ENCODE results near the gene NHSL2.
"Not testable (repeated sequence)": the region's sequence is repeated elsewhere in the genome, so short reads cannot be mapped to it uniquely, and the experiment has no call there.

Gene NHSL2

DNA sequence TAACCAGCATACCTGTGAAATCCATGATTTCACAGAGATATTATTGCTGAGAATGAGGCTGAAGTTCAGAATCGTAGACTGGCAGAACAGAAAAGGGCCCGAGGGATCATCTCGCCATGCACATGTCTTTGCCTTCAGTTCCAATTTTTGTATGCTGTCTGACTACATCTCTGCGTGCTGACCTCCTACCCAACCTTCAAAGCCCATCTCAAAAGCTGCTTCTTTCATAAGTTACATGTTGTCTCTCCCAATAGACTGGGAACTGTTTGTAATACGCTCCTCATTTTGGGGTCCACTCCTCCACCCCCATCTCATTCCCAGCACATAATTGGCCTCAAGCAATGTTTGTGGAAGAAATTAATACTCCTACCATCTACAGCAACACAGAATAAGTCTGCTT lies 142.9 kb downstream of the NHSL2 start:
- in situ Hi-C loops (cut with MboI; ENCODE audit: low sequenced_read_pairs) = no loop called here
- Histone ChIP-seq H3K4me1 (peaks cover 7% of the 10 kb centered on the region; the same call in 1 of the 2 replicates), H3K9me3 (no peaks in the 10 kb centered on the region), H3K4me3 (no peak overlapping the region), H3K27me3 (ENCODE audit: low read depth) (no peaks in the 10 kb centered on the region), H3K36me3 (replicated peaks) (no peaks in the 10 kb centered on the region)
- DNase-seq (ENCODE audit: low spot score in 2 of 2) = no peak

GRCh38 chrX:72054779-72055489 lies 144.3 kb downstream of the NHSL2 start:
- in situ Hi-C loops (cut with MboI; ENCODE audit: low sequenced_read_pairs) = no loop called here
- H3K36me3 ChIP-seq (replicated peaks) = no peaks in the 10 kb centered on the region
- H3K4me3 ChIP-seq = no peak overlapping the region
- H3K9me3 ChIP-seq = no peaks in the 10 kb centered on the region
- H3K4me1 ChIP-seq = peaks cover 7% of the 10 kb centered on the region; the same call in 1 of the 2 replicates
- no peak for DNase-seq (ENCODE audit: low spot score in 2 of 2)
- H3K27me3 ChIP-seq (ENCODE audit: low read depth) = no peaks in the 10 kb centered on the region

DNA sequence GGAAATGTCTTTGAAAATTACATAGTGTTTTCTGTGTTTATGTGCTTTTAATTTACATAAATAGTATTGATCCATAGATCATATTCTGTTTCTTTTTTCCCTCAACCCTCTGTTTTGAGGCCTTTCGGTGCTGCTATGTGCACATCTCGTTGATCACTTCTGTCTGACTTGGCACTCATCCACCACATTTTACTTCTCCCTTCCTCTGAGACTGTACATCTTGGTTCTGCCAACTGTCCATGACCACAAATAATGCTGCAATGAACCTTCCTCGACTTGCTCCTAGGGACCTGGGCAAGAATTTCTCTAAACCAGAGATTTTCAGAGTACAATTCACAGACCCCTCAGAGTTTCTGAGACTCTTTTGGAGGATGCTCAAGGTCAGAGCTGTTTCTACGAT lies 146.7 kb downstream of the NHSL2 start:
- no peaks in the 10 kb centered on the region for H3K36me3 ChIP-seq (replicated peaks)
- in situ Hi-C loops (cut with MboI; ENCODE audit: low sequenced_read_pairs) = no loop called here
- peaks cover 7% of the 10 kb centered on the region; the same call in 1 of the 2 replicates for H3K4me1 ChIP-seq
- H3K27me3 ChIP-seq (ENCODE audit: low read depth) = no peaks in the 10 kb centered on the region
- H3K4me3 ChIP-seq = no peak overlapping the region
- no peaks in the 10 kb centered on the region for H3K9me3 ChIP-seq
- DNase-seq (ENCODE audit: low spot score in 2 of 2) = no peak

- Histone ChIP-seq H3K27me3 (ENCODE audit: low read depth) (no peaks in the 10 kb centered on the region), H3K4me1 (peaks cover 7% of the 10 kb centered on the region; the same call in 1 of the 2 replicates), H3K4me3 (no peak overlapping the region), H3K36me3 (replicated peaks) (no peaks in the 10 kb centered on the region), H3K9me3 (no peaks in the 10 kb centered on the region)
- in situ Hi-C loops (cut with MboI; ENCODE audit: low sequenced_read_pairs) = no loop called here
- no peak for DNase-seq (ENCODE audit: low spot score in 2 of 2)
Observed at GRCh38 chrX:72057849-72058248, 147.2 kb downstream of the NHSL2 start.

- H3K9me3 ChIP-seq; H3K4me3 ChIP-seq; H3K27me3 ChIP-seq (ENCODE audit: low read depth); in situ Hi-C loops (cut with MboI; ENCODE audit: low sequenced_read_pairs); H3K4me1 ChIP-seq; H3K36me3 ChIP-seq (replicated peaks); DNase-seq (ENCODE audit: low spot score in 2 of 2): not testable (repeated sequence)
Observed at GRCh38 chrX:72058346-72058745, 147.7 kb downstream of the NHSL2 start.

GRCh38 chrX:72060196-72060920 lies 149.7 kb downstream of the NHSL2 start:
- H3K36me3 ChIP-seq (replicated peaks) = no peaks in the 10 kb centered on the region
- H3K9me3 ChIP-seq = no peaks in the 10 kb centered on the region
- peak; percentile 45 to 61 for DNase-seq (ENCODE audit: low spot score in 2 of 2)
- no peaks in the 10 kb centered on the region for H3K27me3 ChIP-seq (ENCODE audit: low read depth)
- in situ Hi-C loops (cut with MboI; ENCODE audit: low sequenced_read_pairs) = no loop called here
- no peaks in the 10 kb centered on the region; the same call in 1 of the 2 replicates for H3K4me1 ChIP-seq
- H3K4me3 ChIP-seq = no peak overlapping the region

GRCh38 chrX:72060921-72061490 lies 150.4 kb downstream of the NHSL2 start:
- in situ Hi-C loops (cut with MboI; ENCODE audit: low sequenced_read_pairs) = no loop called here

DNA sequence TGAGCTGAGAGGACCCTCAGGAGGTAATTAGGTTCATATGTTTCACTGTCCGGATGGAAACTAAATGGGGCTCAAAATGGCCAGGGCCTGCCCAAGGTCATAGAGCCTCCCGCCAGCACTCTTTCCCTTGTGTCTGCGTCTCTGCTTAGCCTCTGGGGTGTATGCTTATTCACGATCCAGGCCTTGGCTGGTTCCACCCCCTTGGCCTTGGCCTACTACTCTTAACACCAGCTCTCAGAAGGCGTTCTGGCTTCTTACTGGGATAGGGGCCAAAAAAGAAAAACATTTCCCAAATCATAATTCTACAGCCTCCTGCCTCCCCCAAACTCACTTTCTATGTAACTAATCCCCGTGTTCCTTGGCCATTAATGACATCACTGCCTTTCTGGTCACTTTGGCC lies 152.3 kb downstream of the NHSL2 start:
- DNase-seq (ENCODE audit: low spot score in 2 of 2) = no peak
- no peaks in the 10 kb centered on the region; the same call in 1 of the 2 replicates for H3K4me1 ChIP-seq
- no peaks in the 10 kb centered on the region for H3K9me3 ChIP-seq
- H3K36me3 ChIP-seq (replicated peaks) = no peaks in the 10 kb centered on the region
- no peaks in the 10 kb centered on the region for H3K27me3 ChIP-seq (ENCODE audit: low read depth)
- in situ Hi-C loops (cut with MboI; ENCODE audit: low sequenced_read_pairs) = no loop called here
- no peak overlapping the region for H3K4me3 ChIP-seq

More at GRCh38 chrX:72060921-72061490, 150.4 kb downstream of the NHSL2 start:
- H3K27me3 ChIP-seq (ENCODE audit: low read depth) = no peaks in the 10 kb centered on the region
- no peak overlapping the region for H3K4me3 ChIP-seq
- no peak for DNase-seq (ENCODE audit: low spot score in 2 of 2)
- no peaks in the 10 kb centered on the region for H3K9me3 ChIP-seq
- H3K4me1 ChIP-seq = no peaks in the 10 kb centered on the region; the same call in 1 of the 2 replicates
- no peaks in the 10 kb centered on the region for H3K36me3 ChIP-seq (replicated peaks)

DNA sequence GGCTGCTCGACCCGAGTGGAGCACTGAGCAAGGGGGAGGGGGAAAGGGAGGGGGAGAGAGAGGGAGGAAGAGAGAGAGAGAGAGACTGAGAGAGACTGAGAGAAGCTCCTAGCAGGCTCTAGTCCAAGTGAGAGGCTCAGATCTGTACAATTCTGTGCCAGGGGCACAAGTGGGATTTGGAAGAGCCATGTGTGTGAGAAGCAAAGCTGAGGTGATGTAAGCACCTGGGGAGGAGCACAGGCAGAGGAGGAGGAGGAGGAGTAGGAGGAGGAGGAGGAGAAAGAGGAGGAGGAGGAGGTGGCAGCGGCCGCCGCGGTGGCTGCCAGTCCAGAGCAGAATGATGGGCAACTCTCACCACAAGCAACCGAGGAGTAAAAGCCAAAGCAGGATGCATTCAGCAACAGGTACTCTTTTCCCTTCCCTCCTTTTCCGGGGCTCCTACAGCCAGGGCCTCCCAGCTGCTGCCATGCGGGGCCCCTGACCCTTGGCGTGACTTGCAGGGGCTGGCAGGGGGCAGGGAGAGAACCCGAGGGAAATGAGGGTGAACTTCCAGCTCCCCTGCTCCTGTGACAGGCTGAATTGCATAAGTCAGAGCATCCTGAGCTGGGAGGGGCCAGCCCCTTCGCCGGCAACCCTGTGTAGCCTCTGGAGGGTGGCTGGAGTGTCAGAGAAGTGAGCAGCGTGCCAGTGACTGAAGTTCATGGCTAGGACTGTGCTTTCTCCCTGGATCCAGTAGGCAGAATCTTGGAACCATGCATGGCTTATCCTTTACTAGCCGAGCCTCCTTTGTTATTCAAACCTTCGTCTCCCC lies 158.9 kb downstream of the NHSL2 start:
- Histone ChIP-seq H3K36me3 (replicated peaks) (no peaks in the 10 kb centered on the region), H3K4me3 (no peak overlapping the region)
- in situ Hi-C loops (cut with MboI; ENCODE audit: low sequenced_read_pairs) = no loop called here

DNA sequence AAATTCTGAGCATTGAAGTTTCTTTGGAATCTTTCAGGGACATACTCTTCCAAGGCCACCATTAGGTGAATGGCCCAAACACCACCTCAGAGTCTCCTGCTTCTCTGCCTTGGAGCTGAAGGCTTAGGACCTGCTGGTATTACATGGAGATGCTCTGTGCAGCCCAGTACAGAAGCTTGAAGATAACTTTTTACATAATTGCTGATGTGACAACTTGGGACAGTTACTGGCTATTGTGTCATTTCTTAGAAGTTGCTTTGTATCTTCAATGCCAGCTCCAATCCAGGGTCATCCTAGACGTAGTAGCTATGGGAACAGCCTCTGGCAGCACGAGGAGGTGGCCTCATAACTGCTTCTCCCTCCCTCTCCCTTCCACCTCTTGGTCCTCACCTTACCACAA lies 160.6 kb downstream of the NHSL2 start:
- Histone ChIP-seq H3K4me1 (no peaks in the 10 kb centered on the region), H3K4me3 (no peak overlapping the region), H3K36me3 (replicated peaks) (no peaks in the 10 kb centered on the region), H3K27me3 (ENCODE audit: low read depth) (no peaks in the 10 kb centered on the region), H3K9me3 (no peaks in the 10 kb centered on the region)
- no peak for DNase-seq (ENCODE audit: low spot score in 2 of 2)
- in situ Hi-C loops (cut with MboI; ENCODE audit: low sequenced_read_pairs) = no loop called here

More for the DNA sequence above, 158.9 kb downstream of the NHSL2 start:
- DNase-seq (ENCODE audit: low spot score in 2 of 2) = no peak
- Histone ChIP-seq H3K4me1 (no peaks in the 10 kb centered on the region), H3K9me3 (no peaks in the 10 kb centered on the region), H3K27me3 (ENCODE audit: low read depth) (no peaks in the 10 kb centered on the region)

DNA sequence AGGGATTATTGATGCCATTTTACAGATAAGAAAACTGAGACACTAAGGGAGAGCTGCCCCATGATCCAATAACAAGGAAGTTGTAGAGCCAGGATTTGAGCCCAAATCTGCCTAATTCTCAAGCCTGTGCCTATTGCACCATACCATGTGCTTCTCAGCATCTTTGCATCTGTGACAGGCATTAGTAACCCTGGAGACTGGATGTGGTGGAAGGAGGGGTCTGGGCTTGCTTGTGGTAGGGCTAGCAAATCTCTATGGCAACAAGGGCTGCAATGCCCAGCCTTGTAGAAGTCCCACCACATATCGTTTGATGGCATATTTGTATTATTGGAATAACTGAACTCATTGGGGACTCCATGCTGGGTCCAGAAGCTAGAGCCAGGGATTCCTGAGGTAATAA lies 163.0 kb downstream of the NHSL2 start:
- in situ Hi-C loops (cut with MboI; ENCODE audit: low sequenced_read_pairs) = no loop called here
- no peaks in the 10 kb centered on the region for H3K27me3 ChIP-seq (ENCODE audit: low read depth)
- no peaks in the 10 kb centered on the region for H3K36me3 ChIP-seq (replicated peaks)

DNA sequence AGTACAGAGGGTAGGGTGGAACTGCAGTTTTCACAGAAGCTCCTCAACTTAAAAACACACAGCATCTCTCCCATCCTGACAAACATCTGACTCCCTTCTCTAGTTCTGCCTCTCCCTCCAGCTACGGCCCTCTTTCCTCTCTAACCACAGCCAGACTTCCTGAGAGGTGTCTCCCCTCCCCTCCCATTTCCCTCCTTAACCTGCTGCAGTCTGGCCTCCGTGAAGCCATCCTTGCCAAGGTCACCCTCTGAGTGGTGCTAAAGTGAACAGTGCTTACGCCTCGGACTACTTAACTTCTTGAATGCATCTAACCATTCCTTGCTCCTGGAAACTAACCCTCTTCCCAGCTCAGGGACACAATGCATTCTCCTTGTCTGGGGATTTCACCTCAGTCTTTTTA lies 167.8 kb downstream of the NHSL2 start:
- Histone ChIP-seq H3K4me1 (peaks cover 23% of the 10 kb centered on the region), H3K9me3 (no peaks in the 10 kb centered on the region), H3K4me3 (no peak overlapping the region), H3K36me3 (replicated peaks) (no peaks in the 10 kb centered on the region), H3K27me3 (ENCODE audit: low read depth) (no peaks in the 10 kb centered on the region)
- no peak for DNase-seq (ENCODE audit: low spot score in 2 of 2)
- in situ Hi-C loops (cut with MboI; ENCODE audit: low sequenced_read_pairs) = no loop called here

More for the DNA sequence above, 163.0 kb downstream of the NHSL2 start:
- no peak for DNase-seq (ENCODE audit: low spot score in 2 of 2)
- no peaks in the 10 kb centered on the region for H3K4me1 ChIP-seq
- H3K4me3 ChIP-seq = no peak overlapping the region
- H3K9me3 ChIP-seq = no peaks in the 10 kb centered on the region

DNA sequence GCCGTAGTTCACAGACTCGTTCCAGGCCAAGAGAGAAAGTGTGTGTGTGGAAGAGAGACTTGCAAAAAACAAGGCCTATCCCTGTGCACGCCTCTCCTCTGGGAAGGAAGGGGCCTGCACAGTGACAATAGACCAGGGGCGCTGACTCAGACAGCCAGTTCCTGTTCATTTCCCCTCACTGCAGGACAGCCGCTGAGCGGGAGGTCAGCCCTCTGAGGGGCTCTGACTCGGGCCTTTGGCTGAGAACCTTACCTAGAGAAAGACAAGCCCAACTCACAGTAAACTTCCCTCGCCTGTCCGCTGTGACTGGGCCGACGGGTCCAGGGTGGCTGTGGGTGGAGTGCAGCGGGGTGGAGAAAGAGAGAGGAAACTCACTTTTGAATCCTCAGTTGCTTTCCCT lies 169.0 kb downstream of the NHSL2 start:
- in situ Hi-C loops (cut with MboI; ENCODE audit: low sequenced_read_pairs) = no loop called here
- H3K4me3 ChIP-seq = no peak overlapping the region
- H3K9me3 ChIP-seq = no peaks in the 10 kb centered on the region
- no peaks in the 10 kb centered on the region for H3K36me3 ChIP-seq (replicated peaks)
- peaks cover 30% of the 10 kb centered on the region for H3K4me1 ChIP-seq
- DNase-seq (ENCODE audit: low spot score in 2 of 2) = no peak
- no peaks in the 10 kb centered on the region for H3K27me3 ChIP-seq (ENCODE audit: low read depth)

All from HAP-1 (cell line).